MM.1S (cell line): ENCODE data around the gene COL4A3.

Experiments
- CTCF ChIP-seq: fragments of 300-600 bp; sonication (generic); IDR thresholded peaks from 2 replicates; pipeline ENCODE4 v1.5.1; 2016; ENCODE audit warnings: antibody characterized with exemption, low read length, mixed read lengths
- EZH2 ChIP-seq: fragments of 300-600 bp; sonication (generic); optimal IDR thresholded peaks from 2 replicates; pipeline ENCODE3; 2017; ENCODE audit warnings: low read depth, mild to moderate bottlenecking, antibody characterized with exemption, low read length, mixed read lengths
- EZH2phosphoT487 ChIP-seq: fragments of 300-600 bp; sonication (generic); IDR thresholded peaks from 2 replicates; pipeline ENCODE4 v1.6.1; 2018; ENCODE audit warnings: antibody characterized with exemption, low read length

- TF ChIP-seq CTCF (no peak), EZH2 (no peak), EZH2phosphoT487 (no peak)
These were observed 9.2 kb upstream of the COL4A3 start for GRCh38 chr2:227154986-227155774.
